Measurements from ENCODE around the gene FAM236D.
"Not testable (repeated sequence)": the region's sequence is repeated elsewhere in the genome, so short reads cannot be mapped to it uniquely, and the experiment has no call there.

FAM236D gene

GRCh38 chrX:72808110-72808509, at the start of gene FAM236D:
Gene FAM236D, minus strand, starts transcription at chrX:72808210. Its CDS starts 100 bp downstream, at chrX:72808110.
- DNase-seq (ENCODE audit: low read depth in 2 of 2): not testable (repeated sequence)

GRCh38 chrX:72837532-72837931, 29.5 kb upstream of the FAM236D start:
- not testable (repeated sequence) for DNase-seq (ENCODE audit: low read depth in 2 of 2)

- not testable (repeated sequence) for DNase-seq (ENCODE audit: low read depth in 2 of 2)
Measured at GRCh38 chrX:72830701-72831100, 22.7 kb upstream of the FAM236D start.

GRCh38 chrX:72790390-72790789, 17.6 kb downstream of the FAM236D start:
- not testable (repeated sequence) for DNase-seq (ENCODE audit: low read depth in 2 of 2)

GRCh38 chrX:72788142-72788541, 19.9 kb downstream of the FAM236D start:
- not testable (repeated sequence) for DNase-seq (ENCODE audit: low read depth in 2 of 2)

- DNase-seq (ENCODE audit: low read depth in 2 of 2): not testable (repeated sequence)
Measured at GRCh38 chrX:72783964-72784363, 24.0 kb downstream of the FAM236D start.

GRCh38 chrX:72783365-72783936, 24.6 kb downstream of the FAM236D start:
- DNase-seq (ENCODE audit: low read depth in 2 of 2): not testable (repeated sequence)

GRCh38 chrX:72782560-72782959, 25.4 kb downstream of the FAM236D start, which contains the start of gene FAM236B:
Gene FAM236B, minus strand, starts transcription at chrX:72782660. Its CDS starts 100 bp downstream, at chrX:72782560.
- DNase-seq (ENCODE audit: low read depth in 2 of 2): not testable (repeated sequence)

- not testable (repeated sequence) for DNase-seq (ENCODE audit: low read depth in 2 of 2)
Measured at GRCh38 chrX:72778146-72778545, 29.9 kb downstream of the FAM236D start.

- DNase-seq (ENCODE audit: low read depth in 2 of 2): not testable (repeated sequence)
Measured at GRCh38 chrX:72777467-72777790, 30.6 kb downstream of the FAM236D start.

GRCh38 chrX:72776653-72777466, 31.1 kb downstream of the FAM236D start, which contains the start of gene DMRTC1B:
Gene DMRTC1B, plus strand, starts transcription at chrX:72776890. Its CDS starts 68,246 bp downstream, at chrX:72845136.
- not testable (repeated sequence) for DNase-seq (ENCODE audit: low read depth in 2 of 2)

GRCh38 chrX:72760454-72760853, 47.6 kb downstream of the FAM236D start:
- DNase-seq (ENCODE audit: low read depth in 2 of 2): not testable (repeated sequence)

Data from stimulated activated CD8-positive, alpha-beta memory T cell treated with anti-CD3 and anti-CD28 coated beads, Interleukin-7, amount 100 ng/mL, for 4 hours (primary cell).